Stimulated activated CD8-positive, alpha-beta memory T cell treated with anti-CD3 and anti-CD28 coated beads, Interleukin-7, amount 100 ng/mL, for 4 hours (primary cell): ENCODE data around the gene FAM78B.

Source experiments
- DNase-seq, 2 donors: peaks; one replicate each; pipeline ENCODE4 v3.0.0-alpha.2; 2020; ENCODE audit warnings: low read depth in 2 of 2

Gene FAM78B

GRCh38 chr1:166166698-166167571 is at the start of gene FAM78B:
TSS of gene FAM78B (minus strand) at chr1:166167001. CDS start at chr1:166166248, 753 bp downstream.
- peak; percentile 12 to 31 for DNase-seq

GRCh38 chr1:166202546-166202945 is 35.7 kb upstream of the FAM78B start:
- DNase-seq = no peak

- DNase-seq = no peak
Observed at GRCh38 chr1:166200743-166201142, 33.9 kb upstream of the FAM78B start.

- DNase-seq = no peak
Observed at GRCh38 chr1:166197597-166197996, 30.8 kb upstream of the FAM78B start.

GRCh38 chr1:166197141-166197540 is 30.3 kb upstream of the FAM78B start:
- DNase-seq = no peak

GRCh38 chr1:166193057-166193698 is 26.4 kb upstream of the FAM78B start:
- DNase-seq = no peak

GRCh38 chr1:166190400-166190799 is 23.6 kb upstream of the FAM78B start:
- DNase-seq = no peak

- DNase-seq = no peak
Observed at GRCh38 chr1:166189126-166189525, 22.3 kb upstream of the FAM78B start.

- DNase-seq = no peak
Observed at GRCh38 chr1:166185526-166185925, 18.7 kb upstream of the FAM78B start.

GRCh38 chr1:166184897-166185296 is 18.1 kb upstream of the FAM78B start:
- no peak for DNase-seq

- no peak for DNase-seq
Observed at GRCh38 chr1:166184012-166184411, 17.2 kb upstream of the FAM78B start.

- no peak for DNase-seq
Observed at GRCh38 chr1:166182281-166182680, 15.5 kb upstream of the FAM78B start.

GRCh38 chr1:166176416-166176815 is 9.6 kb upstream of the FAM78B start:
- no peak for DNase-seq

- DNase-seq = no peak
Observed at GRCh38 chr1:166175032-166175431, 8.2 kb upstream of the FAM78B start.

GRCh38 chr1:166174108-166174507 is 7.3 kb upstream of the FAM78B start:
- DNase-seq = no peak

GRCh38 chr1:166172106-166172505 is 5.3 kb upstream of the FAM78B start:
- no peak for DNase-seq

GRCh38 chr1:166170726-166171125 is 3.9 kb upstream of the FAM78B start:
- no peak for DNase-seq

GRCh38 chr1:166170075-166170474 is 3.3 kb upstream of the FAM78B start:
- DNase-seq = no peak

GRCh38 chr1:166169182-166169581 is 2.4 kb upstream of the FAM78B start:
- no peak for DNase-seq

- DNase-seq = no peak
Observed at GRCh38 chr1:166167572-166167925, 748 bp upstream of the FAM78B start.

GRCh38 chr1:166166329-166166697 is 488 bp downstream of the FAM78B start:
- no peak for DNase-seq

- DNase-seq = no peak
Observed at GRCh38 chr1:166165661-166166328, 1.0 kb downstream of the FAM78B start.
